Measurements from ENCODE around the gene SEPTIN5.

Gene SEPTIN5

GRCh38 chr22:19706661-19707151 is 7.6 kb upstream of the SEPTIN5 start:
- no peak overlapping the region for H3K9ac ChIP-seq (ENCODE audit: low read depth, low read length)
- no peaks in the 10 kb centered on the region for H3K36me3 ChIP-seq (ENCODE audit: insufficient read depth, low read length)
- H3K9me3 ChIP-seq (ENCODE audit: control insufficient read depth, insufficient read depth, low read length), result no peaks in the 10 kb centered on the region
- peaks cover 23% of the 10 kb centered on the region for H3K4me1 ChIP-seq (ENCODE audit: insufficient read depth, low read length)

GRCh38 chr22:19707347-19708290 is 6.7 kb upstream of the SEPTIN5 start:
- H3K36me3 ChIP-seq (ENCODE audit: insufficient read depth, low read length), result no peaks in the 10 kb centered on the region
- no peak overlapping the region for H3K9ac ChIP-seq (ENCODE audit: low read depth, low read length)
- no peaks in the 10 kb centered on the region for H3K9me3 ChIP-seq (ENCODE audit: control insufficient read depth, insufficient read depth, low read length)
- H3K4me1 ChIP-seq (ENCODE audit: insufficient read depth, low read length), result peaks cover 23% of the 10 kb centered on the region

- Histone ChIP-seq H3K4me1 (ENCODE audit: insufficient read depth, low read length) (peaks cover 23% of the 10 kb centered on the region), H3K36me3 (ENCODE audit: insufficient read depth, low read length) (no peaks in the 10 kb centered on the region), H3K9me3 (ENCODE audit: control insufficient read depth, insufficient read depth, low read length) (no peaks in the 10 kb centered on the region), H3K9ac (ENCODE audit: low read depth, low read length) (no peak overlapping the region)
These were observed 5.8 kb upstream of the SEPTIN5 start for GRCh38 chr22:19708321-19709011.

DNA sequence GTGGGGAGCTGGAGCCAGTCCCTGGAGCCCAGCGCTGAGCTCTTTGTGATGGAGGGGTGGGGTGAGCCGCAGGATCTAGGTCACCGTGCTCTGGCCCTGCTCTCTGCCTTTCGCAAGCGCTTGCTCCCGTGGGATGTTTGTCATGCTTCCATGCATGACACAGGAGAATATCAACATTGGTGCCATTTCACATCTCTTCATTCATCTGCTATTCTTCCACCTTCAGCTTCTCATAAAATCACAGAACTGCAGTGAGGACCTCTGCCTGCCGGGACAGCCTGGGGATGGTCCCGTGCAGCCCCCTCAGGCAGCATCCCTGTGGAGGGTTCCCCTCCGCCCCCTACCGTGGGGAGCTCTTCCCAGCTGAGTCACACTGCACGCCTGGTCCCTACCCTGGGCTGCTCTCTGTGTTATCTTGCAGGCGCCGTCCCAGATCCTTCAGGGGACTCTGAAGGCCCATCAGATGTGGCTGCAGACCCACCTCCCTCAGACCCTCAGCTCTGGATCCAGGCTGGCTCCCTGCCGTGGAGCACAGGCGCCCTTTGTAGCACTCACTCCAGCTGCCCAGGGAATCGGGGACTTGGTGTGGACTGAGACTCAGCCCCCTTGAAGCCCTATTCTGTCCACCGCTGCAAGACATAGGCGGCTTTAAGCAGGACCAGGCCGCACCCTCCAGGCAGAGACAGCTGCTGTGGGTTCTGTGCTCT is 5.1 kb upstream of the SEPTIN5 start:
- Histone ChIP-seq H3K9ac (ENCODE audit: low read depth, low read length) (no peak overlapping the region), H3K4me1 (ENCODE audit: insufficient read depth, low read length) (peaks cover 18% of the 10 kb centered on the region), H3K9me3 (ENCODE audit: control insufficient read depth, insufficient read depth, low read length) (no peaks in the 10 kb centered on the region), H3K36me3 (ENCODE audit: insufficient read depth, low read length) (no peaks in the 10 kb centered on the region)

DNA sequence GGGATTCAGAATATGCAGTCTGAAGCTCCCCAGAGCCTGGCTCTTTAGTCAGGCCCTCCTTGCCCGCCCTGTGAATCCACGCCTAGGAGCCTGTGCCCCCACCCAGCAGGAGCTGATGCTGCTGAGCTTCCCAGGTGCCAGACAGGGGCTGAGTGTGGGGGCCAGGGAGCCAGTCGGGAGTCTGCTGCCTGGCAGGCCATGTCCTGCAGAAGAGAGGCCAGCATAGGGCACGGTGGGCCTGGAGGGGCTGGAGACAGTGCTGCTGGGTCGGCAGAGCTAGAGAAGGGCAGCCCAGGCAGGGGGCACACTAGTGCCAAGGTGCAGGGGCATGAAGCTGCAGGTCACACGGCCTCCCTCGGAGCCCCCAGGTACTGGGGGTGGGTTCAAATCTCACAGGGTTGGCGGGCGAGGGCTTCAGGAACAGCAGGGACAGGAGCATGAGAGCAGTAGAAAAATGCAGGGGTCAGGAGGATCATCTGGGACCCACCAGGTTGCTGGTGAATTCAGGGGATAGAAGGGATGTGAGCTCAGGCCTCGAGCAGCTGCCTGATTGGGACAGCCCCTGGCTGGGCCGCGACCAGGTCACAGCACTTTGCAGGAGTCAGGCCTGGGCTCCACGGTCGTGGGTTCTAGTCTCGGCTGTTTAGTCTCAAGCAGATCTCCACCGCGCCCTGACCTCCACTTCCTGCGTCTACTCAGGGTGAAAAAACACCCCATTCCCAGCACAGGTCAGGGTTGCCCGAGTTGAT is 4.1 kb upstream of the SEPTIN5 start:
- Histone ChIP-seq H3K4me1 (ENCODE audit: insufficient read depth, low read length) (peaks cover 9% of the 10 kb centered on the region), H3K36me3 (ENCODE audit: insufficient read depth, low read length) (no peaks in the 10 kb centered on the region), H3K9me3 (ENCODE audit: control insufficient read depth, insufficient read depth, low read length) (no peaks in the 10 kb centered on the region), H3K9ac (ENCODE audit: low read depth, low read length) (no peak overlapping the region)

DNA sequence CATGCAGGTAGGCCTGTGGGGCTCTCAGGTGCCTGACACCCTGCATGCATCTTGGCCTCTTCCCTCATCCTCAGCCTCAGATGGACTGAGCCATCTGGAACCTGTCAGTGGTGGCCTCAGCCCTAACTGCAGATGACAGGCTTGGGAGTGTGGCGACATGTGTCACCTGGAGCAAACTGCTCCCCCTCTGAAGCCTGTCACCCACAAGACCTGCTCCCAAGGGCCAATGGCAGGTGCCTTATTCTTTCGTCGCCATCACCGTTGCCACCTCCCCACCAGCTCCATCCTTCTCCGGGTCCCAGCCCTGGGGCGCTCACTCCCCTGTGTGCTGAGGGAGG is 3.6 kb upstream of the SEPTIN5 start:
- no peaks in the 10 kb centered on the region for H3K36me3 ChIP-seq (ENCODE audit: insufficient read depth, low read length)
- peaks cover 5% of the 10 kb centered on the region; the same call in 1 of the 2 replicates for H3K4me1 ChIP-seq (ENCODE audit: insufficient read depth, low read length)
- H3K9ac ChIP-seq (ENCODE audit: low read depth, low read length), result no peak overlapping the region
- no peaks in the 10 kb centered on the region for H3K9me3 ChIP-seq (ENCODE audit: control insufficient read depth, insufficient read depth, low read length)

- no peaks in the 10 kb centered on the region for H3K9me3 ChIP-seq (ENCODE audit: control insufficient read depth, insufficient read depth, low read length)
- H3K4me1 ChIP-seq (ENCODE audit: insufficient read depth, low read length), result peaks cover 5% of the 10 kb centered on the region; the same call in 1 of the 2 replicates
- H3K36me3 ChIP-seq (ENCODE audit: insufficient read depth, low read length), result no peaks in the 10 kb centered on the region
- H3K9ac ChIP-seq (ENCODE audit: low read depth, low read length), result no peak overlapping the region
These were observed 1.1 kb upstream of the SEPTIN5 start for GRCh38 chr22:19713245-19713644.

GRCh38 chr22:19713650-19714311 is 522 bp upstream of the SEPTIN5 start:
- no peaks in the 10 kb centered on the region for H3K36me3 ChIP-seq (ENCODE audit: insufficient read depth, low read length)
- no peaks in the 10 kb centered on the region for H3K9me3 ChIP-seq (ENCODE audit: control insufficient read depth, insufficient read depth, low read length)
- peak overlapping the region; percentile 45; the same call in 1 of the 2 replicates for H3K9ac ChIP-seq (ENCODE audit: low read depth, low read length)
- peaks cover 5% of the 10 kb centered on the region; the same call in 1 of the 2 replicates for H3K4me1 ChIP-seq (ENCODE audit: insufficient read depth, low read length)

- no peaks in the 10 kb centered on the region for H3K36me3 ChIP-seq (ENCODE audit: insufficient read depth, low read length)
- no peaks in the 10 kb centered on the region; the same call in 1 of the 2 replicates for H3K4me1 ChIP-seq (ENCODE audit: insufficient read depth, low read length)
- H3K9ac ChIP-seq (ENCODE audit: low read depth, low read length), result no peak overlapping the region; the same call in 1 of the 2 replicates
- no peaks in the 10 kb centered on the region for H3K9me3 ChIP-seq (ENCODE audit: control insufficient read depth, insufficient read depth, low read length)
These were observed 1.1 kb downstream of the SEPTIN5 start for GRCh38 chr22:19715188-19715930.

DNA sequence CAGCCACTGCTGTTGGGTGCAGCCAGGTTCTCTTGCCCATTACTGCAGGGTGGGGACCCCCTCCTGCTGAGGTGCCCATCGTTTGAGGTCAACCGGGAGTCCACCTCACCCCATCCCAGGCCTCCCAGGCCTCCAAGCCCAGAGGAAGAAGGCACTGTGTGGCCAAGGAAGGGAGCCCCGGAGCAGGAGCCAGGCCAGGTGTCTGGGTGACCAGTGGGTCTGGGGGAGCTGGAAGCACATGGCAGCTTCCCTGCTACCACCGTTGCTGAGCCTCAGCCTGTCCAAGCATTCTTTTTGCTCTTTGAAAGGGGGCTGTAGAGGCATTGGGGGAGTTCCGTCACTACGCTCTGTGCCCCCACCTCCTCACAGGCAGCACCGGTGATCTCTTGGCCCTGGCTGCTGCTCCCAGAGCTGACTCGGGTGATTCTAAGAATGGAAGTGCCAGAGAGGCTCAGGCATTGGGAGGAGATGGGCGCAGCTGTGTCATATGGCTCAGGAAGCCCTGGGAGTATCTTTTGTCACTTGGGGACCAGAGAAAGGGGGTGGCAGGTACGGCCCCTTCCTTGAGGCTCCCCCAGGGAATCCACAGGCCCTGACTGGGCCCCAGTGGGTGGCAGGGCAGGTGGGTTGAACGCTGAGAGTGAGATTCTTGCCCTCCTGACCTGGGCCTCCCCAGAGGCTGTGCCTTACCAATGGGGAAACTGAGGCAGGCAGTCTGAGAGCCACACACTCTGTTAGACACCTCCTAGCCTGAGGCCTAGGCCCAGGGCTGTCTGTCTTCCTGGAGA is 1.9 kb downstream of the SEPTIN5 start:
- no peaks in the 10 kb centered on the region for H3K36me3 ChIP-seq (ENCODE audit: insufficient read depth, low read length)
- H3K9ac ChIP-seq (ENCODE audit: low read depth, low read length), result no peak overlapping the region
- no peaks in the 10 kb centered on the region; the same call in 1 of the 2 replicates for H3K4me1 ChIP-seq (ENCODE audit: insufficient read depth, low read length)
- H3K9me3 ChIP-seq (ENCODE audit: control insufficient read depth, insufficient read depth, low read length), result no peaks in the 10 kb centered on the region

DNA sequence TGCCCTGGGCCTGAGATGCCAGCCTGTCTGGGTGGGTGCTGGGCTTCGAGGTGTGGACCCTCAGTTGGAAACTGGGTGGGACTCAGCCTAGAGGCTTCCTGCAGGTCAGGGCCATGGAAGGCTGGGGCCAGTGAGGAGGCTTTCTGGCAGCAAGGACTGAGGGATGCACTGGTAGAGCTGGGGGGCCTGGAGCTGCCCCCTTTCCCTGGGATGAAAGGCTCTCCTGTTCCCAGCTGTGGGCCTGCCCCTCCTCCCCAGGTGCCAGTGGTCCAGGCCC is 2.5 kb downstream of the SEPTIN5 start:
- no peak overlapping the region for H3K9ac ChIP-seq (ENCODE audit: low read depth, low read length)
- no peaks in the 10 kb centered on the region for H3K36me3 ChIP-seq (ENCODE audit: insufficient read depth, low read length)
- H3K4me1 ChIP-seq (ENCODE audit: insufficient read depth, low read length), result no peaks in the 10 kb centered on the region; the same call in 1 of the 2 replicates
- no peaks in the 10 kb centered on the region for H3K9me3 ChIP-seq (ENCODE audit: control insufficient read depth, insufficient read depth, low read length)

- no peaks in the 10 kb centered on the region; the same call in 1 of the 2 replicates for H3K4me1 ChIP-seq (ENCODE audit: insufficient read depth, low read length)
- H3K9ac ChIP-seq (ENCODE audit: low read depth, low read length), result no peak overlapping the region
- no peaks in the 10 kb centered on the region for H3K36me3 ChIP-seq (ENCODE audit: insufficient read depth, low read length)
- H3K9me3 ChIP-seq (ENCODE audit: control insufficient read depth, insufficient read depth, low read length), result no peaks in the 10 kb centered on the region
These were observed 2.9 kb downstream of the SEPTIN5 start for GRCh38 chr22:19717181-19717580.

All from ES-I3 (cell line).